HG02610 (cell line): ENCODE measurements around the gene WDR33.
A peak's percentile ranks its signal among the peaks of the same experiment; 100 is the strongest.
"Not testable (repeated sequence)": the region's sequence is repeated elsewhere in the genome, so short reads cannot be mapped to it uniquely, and the experiment has no call there.

Experiments
- ATAC-seq: cut with Tn5 transposase; IDR thresholded peaks from one replicate; pipeline ENCODE4 v1.9.1; 2021; ENCODE audit warnings: mild to moderate bottlenecking, moderate library complexity; ENCODE audit not compliant: unreplicated experiment

The WDR33 gene

DNA sequence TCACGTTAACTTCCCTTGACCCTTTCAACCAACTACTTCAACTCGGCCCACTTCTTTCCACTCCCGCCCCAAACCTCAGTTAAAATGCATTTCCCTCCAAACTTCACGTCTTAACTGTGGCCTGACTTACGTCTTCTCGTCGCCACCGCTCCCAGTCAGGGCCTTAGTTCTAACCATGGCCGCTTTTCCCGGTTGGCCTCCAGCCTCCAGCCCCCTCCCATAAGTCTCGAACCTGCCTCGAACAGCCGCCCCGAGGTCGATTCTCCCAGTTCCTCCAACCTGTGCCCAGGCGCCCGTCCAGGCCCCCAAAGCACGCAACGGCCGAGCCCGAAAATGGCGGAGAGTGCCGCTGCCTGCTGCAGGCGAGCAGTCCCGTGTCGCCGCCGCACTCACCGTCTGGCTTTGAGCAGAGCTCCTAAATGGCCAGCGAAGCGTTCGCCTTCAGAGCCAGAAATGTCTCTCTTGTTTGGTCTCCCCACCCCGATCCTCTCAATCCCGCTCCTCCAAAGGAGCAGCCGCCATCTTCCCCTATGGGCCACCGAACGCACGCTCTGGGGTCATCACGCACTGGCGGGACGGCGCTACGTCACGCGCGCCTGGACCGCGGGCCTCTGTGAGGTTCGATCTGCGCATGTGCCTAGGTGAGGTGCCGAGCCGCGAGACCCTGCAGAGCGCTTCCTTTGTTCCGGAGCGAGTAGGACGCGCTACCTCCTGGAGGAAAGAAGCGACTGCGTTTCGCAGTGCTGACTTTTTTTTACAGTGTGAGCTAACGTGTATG, at the start of gene WDR33:
TSS of gene WDR33 (minus strand) at position 553 of the 778 bp plus-strand sequence. CDS start 40,190 bp downstream, outside the sequence.
- peak; percentile 98 for ATAC-seq

DNA sequence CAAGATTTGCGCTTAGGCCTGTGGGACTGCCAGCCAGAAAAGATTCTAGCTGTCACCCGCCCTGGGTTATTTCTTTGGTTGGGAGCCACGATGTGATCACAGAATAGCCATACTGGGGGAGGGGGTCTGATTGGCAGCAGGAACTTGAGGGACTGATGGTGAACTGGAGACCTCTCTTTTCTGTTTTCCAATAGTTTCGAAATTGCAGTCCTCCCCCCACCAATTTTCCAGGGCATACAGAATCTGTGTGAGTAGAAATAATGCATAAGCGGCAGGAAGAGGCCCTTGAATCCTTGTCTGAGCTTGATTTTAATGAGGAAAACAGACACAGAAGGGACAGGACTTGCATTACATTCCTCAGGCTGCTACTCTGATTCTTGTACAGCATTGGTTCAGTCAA, 49.2 kb upstream of the WDR33 start:
- ATAC-seq, result no peak

DNA sequence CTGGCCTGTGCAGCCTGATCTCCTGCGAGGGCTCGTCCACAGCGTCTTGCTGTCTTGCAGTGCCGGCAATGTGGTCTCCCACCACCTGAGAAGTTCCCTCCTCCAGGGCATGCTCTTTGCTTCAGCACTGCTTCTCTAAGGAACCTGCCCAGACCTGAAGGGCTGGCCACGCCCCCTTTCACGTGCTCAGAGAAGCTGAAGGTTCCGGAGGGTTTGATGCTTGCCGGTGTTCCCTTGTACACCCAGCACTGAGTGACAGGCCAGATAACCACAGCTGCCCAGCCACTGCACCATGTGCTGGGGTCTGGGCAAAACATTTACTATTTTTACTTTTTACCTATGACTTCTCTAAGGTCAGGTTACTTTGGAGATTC, 48.7 kb upstream of the WDR33 start:
- ATAC-seq, result no peak

DNA sequence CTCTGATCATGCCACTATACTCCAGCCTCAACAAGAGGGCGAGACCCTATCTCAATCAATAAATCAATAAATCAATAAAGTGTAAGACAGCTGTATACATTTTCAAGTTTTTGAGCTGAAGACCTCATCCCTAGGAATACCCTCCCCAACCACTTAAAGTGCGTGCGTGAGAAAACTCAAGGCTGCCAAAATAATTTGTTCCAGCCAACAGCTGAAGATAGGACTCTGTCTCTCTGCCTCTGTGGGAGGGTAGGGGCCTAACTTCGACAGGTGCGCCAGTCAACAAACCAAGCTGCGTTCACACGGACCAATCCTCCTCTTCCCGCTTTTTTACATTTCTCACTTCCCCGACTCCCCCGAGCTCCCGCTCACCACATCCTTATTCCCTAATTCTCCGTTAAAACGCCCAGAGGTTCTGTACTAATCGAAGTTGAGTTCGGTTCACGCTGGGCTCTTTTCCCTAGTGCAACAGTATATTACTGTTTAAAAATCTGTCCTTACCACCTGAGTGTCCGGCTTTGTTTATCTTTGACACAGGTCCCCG, 46.4 kb upstream of the WDR33 start:
- no peak for ATAC-seq

DNA sequence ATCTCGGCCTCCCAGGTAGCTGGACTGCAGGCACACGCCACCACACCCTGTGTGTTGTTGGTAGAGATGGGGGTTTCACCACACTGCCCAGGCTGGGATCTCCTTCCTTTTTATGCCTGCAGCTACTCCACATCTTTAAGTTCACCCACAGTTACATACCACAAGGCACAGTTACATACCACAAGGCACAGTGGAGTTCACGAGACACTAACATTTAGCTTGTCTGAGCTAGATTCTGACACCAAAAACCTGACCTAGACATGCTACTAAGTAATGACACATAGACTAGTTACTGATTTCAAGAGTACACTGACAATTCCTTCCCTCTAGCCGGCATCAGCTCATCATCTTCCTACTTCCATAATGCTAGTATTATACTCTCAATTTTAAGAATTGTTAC, 42.7 kb upstream of the WDR33 start:
- ATAC-seq, result no peak

DNA sequence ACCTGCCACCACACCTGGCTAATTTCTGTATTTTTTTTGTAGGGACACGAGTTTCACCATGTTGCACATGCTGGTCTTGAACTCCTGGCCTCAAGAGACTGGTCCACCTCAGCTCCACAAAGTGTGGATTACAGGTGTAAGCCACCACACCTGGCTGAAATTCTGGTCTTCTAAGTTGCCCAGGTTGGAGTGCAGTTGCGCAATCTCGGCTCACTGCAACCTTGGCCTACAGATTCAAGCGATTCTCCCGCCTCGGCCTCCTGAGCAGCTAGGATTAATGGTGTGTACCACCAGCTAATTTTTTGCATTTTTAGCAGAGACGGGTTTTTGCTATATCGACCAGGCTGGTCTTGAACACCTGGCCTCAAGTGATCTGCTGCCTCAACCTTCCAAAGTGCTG, 41.4 kb upstream of the WDR33 start:
- no peak for ATAC-seq

DNA sequence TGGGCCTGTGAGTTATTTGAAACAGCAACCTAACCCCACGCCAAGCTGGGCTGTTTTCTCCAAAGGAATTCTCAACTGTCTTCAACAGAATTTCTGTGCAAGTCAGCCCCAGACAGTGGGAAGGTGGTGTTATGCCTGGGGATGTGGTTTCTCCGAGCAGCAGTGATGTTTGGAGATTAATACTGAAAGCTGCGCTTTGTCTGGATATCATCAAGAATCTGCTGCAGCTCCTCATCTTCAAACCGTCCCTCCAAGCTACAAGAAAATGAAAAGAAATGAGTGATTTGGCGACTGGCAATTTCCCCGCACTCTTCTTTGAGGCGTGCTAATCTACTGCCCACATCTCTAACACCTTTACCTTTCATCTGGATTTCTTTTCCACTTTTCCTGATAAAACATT, 37.0 kb upstream of the WDR33 start:
- ATAC-seq, result no peak

DNA sequence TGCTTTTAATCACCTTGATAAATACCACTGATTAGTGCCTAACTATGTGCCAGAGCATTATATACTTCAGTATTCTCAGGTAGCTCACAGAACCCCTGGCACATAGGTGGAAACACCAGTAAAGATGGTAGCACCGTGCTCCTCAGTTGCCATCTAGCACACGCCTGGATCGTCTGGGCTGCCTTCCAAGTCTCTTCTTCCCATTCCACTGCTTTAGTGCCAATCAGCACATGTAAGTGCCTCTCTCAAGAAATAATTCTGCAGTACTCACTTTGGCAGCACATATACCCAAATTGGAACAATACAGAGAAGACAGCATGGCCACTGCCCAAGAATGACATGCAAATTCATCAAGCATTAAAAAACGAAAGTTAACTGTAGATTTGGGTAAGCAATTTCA, 34.0 kb upstream of the WDR33 start:
- ATAC-seq, result no peak

DNA sequence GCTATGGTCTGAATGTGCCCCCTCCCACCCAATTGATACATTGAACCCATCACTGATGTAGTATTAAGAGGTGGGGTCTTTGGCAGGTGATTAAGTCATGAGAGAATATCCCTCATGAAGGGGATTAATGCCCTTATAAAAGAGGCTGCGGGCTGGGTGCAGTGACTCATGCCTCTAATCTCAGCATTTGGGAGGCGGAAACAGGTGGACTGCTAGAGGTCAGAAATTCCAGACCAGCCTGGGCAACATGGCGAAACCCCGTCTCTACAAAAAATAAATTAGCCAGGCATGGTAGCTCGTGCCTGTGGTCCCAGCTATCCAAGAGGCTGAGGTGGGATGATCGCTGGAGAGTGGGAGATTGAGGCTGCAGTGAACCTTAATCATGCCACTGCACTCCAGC, 32.7 kb upstream of the WDR33 start:
- no peak for ATAC-seq

DNA sequence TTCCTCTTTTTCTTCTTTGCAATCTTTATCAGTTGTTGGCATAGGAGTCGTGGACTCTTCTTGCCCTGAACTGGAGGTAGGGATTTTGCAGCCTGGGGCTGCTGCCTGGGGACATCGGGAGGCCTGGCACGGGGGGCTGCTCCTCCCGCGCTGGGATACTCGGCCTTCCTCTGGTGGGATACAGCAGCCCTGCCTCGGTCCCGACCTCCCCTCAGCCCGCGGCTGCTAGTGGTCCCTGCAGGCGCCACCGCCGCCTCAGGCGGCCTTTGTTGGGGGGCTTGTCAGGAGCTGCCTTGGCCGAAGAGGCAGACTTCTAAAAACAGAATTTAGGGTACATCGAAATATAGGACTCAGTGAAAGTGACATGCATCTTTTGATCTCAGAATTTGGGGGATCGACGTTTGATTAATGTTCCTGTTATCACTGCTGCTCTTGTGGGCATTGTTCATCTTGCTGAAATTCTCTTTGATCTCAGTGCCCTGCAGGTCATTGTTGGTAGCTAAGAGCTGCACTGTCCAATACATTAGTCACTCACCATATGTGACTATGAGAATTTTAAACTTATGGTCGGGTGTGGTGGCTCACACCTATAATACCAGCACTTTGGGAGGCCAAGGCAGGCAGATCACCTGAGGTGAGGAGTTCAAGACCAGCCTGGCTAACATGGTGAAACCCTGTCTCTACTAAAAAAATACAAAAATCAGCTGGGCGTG, 30.7 kb upstream of the WDR33 start:
- no peak for ATAC-seq

DNA sequence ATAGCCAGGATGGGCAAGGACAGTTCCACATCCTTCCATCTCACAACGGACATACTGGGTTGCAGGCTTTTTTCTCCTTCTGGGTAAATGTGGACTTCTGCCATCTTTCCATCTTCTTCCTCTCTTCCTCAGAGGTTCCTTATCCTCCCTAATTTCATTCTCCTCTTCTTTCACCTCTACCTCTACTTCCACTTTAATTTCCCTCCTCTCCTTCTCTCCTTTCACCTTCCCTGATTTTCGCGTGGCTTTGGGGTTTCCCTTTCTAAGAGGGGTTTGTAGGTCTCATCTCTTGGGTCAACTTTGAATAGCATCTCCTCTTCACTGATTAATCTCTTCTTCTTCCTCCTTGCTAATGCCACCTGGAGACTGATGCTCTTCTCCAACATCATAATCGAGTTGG, 29.9 kb upstream of the WDR33 start:
- ATAC-seq, result no peak

DNA sequence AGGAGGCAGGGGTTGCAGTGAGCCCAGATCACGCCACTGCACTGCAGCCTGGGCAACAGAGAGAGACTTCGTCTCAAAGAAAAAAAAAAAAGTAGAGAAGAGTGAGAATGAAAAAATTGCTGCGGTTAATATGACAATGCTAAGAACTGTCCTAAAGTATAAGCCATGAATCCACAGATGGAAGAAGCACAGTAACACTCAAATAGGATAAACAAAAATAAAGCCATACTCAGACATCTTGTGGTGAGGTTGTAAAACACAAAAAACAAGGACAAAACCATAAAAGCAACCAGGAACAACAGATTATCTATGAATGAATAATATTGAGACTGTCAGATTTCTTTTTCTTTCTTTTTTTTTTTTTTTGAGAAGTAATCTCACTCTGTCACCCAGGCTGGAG, 24.0 kb upstream of the WDR33 start:
- ATAC-seq, result no peak

DNA sequence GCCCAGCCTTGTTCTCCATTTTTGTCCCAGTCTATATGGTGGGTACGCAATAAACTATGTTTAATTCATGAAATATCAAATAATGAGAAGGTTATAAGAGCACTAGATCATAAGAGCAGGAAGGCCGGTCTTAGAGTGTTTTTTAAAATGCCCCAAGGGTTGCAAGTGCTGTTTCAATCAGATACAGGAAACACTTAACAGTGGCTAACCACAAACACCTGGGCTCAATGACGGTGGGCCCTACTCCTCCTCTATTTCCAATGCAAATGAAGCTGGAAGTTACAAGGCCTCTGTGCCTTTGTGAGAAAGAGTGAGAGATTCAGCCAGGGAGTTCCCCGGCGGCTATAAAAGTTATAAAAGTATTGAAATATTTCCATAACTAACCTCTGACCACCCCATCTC, 18.9 kb upstream of the WDR33 start:
- peak; percentile 95 for ATAC-seq

DNA sequence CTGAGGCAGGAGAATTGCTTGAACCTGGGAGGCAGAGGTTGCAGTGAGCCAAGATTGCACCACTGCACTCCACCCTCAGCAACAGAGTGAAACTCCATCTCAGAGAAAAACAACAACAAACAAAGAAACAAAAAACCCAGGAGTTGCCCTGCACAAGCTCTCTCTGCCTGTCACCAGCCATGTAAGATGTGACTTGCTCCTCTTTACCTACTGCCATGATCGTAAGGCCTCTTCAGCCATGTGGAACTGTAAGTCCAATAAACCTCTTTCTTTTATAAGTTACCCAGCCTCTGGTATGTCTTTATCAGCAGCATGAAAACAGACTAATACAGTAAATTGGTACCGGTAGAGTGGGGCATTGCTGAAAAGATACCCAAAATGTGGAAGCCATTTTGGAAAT, 15.7 kb upstream of the WDR33 start:
- ATAC-seq, result not testable (repeated sequence)

DNA sequence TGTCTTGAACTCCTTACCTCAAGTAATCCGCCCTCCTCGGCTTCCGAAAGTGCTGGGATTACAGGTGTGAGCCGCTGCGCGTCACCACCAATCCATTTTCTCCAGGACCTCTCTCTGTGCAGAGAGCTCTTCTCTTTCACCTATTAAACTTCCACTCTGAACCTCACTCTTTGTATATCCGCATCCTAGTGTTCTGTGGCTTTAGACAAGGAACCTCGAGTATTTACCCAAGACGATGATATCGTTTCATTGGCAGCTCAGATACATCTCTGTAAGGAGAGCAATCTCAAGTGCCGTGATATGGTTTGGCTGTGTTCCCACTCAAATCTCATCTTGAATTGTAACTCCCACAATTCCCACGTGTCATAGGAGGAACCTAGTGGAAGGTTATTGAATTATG, 15.1 kb upstream of the WDR33 start:
- ATAC-seq, result no peak

DNA sequence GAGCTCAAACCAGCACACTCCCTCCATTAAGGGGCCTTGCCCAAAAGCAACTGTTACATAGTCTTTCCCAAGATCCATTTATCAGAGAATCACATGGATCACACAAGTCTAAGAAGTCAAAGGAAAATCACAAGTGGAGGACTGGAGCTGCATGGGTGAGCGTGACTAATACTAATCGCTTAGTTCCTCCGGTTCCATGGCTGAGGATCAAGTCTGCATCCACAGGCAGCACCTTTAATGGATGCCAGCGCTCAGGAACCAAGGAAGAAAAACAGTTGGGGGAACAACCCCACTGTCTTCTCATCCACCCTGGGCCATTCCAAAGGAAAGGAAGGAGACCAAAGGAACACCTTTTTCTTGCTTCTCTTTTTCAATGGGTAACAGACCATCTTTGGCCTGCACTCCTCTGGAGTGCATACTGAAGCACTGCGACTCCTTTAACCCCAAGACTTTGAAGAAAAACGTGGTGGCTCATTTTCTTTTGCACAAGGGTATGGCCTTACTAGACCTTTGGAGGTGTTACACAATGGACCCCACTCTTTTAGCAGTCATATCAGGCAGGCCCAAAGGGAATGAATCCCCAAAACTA, 9.2 kb upstream of the WDR33 start:
- no peak for ATAC-seq

DNA sequence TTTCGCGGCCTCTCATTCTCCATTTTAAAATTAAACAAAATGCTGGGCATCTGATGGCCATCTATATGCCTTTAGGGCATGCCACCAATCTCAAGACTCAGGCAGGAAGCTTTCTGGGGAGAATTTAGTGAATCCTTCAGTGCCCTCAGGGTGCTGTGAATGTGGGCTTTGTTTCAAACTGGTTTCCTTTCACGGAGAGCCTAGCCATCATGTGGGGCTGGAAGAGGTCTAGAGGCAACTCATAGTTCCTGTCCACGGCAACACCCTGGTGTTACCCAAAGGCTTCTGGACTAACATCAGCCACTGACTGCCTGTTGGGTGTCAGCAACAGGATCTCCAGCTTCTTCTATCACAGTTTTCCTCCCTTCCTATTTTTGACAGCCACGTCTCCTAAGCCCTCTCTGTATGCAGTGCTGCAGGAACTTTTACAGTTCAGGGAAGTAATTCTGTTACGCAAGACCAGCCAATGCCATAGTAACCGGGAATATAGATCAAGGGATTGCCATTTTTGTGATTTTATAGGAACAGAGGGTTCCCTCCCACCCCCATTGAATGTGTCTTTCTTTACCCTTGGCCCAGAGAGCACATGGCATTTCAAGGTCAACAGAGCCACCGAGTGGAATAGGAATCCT, 7.9 kb upstream of the WDR33 start:
- no peak for ATAC-seq

DNA sequence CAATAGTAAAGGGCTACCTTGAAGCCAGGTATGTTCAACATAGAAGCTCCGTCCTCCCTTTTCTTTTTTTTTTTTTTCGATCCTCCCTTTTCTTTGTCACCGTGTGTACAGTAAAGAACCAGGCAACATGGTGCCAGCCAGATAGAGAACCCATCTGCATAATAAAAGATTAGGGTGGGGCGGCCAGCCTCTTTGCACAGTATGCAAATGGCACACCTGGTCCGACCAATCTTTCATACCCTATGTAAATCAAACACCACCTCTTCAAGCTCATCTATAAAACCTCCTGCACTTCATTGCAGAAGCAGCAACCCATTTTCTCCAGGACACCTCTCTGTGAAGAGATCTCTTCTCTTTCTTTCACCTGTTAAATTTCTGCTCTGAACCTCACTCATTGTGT, 7.3 kb upstream of the WDR33 start:
- ATAC-seq, result no peak

DNA sequence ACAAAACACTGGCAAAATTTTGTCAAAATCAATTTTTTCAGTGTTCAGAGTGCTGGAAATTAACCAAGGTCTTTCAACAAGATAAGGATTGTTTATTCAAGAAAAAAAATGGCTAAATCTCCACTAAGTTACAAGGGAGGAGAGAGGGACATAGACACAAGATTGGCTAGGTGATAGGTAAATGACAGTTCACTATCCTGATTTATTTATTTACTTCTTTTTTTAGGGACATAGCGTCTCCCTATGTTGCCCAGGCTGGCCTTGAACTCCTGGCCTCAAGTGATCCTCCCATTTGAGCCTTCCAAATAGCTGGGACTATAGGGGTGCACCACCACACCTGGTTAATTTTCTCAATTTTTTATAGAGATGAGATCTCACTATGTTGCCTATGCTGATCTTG, 3.7 kb upstream of the WDR33 start:
- no peak for ATAC-seq

DNA sequence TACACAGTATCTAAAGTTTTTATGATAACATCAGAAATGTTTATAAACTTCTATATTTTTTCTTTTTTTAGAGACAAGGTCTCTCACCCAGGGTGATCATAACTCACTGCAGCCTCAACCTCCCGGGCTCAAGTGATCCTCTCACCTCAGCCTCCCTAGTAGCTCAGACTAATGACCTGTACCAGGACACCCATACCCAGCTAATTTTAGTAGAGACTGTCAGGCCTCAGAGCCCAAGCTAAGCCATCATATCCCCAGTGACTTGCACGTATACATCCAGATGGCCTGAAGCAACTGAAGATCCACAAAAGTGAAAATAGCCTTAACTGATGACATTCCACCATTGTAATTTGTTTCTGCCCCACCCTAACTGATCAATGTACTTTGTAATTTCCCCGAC, 1.5 kb upstream of the WDR33 start:
- not testable (repeated sequence) for ATAC-seq
